ENCODE measurements around the gene PPM1L. TPM values are rescaled to one million over a fixed set of nuclear protein-coding genes. Genes with fewer than 3 reads are reported as not detected.

The PPM1L gene
- total and polyA plus RNA-seq, 2 donors (not counting 1 experiment from before 2014, with no cell fraction given) = 1.1 to 12.0 TPM

DNA sequence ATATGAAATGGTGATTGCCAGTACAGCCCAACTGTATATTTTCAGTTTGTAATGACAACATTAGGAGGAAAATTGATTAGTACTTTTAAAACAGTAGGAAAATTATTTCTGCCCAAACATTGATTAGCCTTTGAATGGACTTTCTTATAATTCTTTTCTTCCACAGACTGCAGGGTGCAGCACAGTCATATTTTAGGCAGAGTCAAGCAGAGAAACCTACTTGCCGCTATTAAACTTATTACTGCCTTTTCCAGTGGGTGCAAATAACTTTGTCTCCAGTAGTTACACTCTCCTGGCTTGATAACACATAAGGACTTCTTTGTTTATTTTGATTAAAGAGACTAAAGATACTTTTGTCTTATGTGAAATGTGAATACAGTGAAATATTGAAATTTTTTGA lies 85.4 kb downstream of the PPM1L start:
- ChIA-PET POLR2A (no interaction called here), CTCF (no interaction called here)
- Mint-ChIP-seq H3K27me3 (no peaks in the 10 kb centered on the region), H3K27ac (no peak overlapping the region), H3K4me1 (peaks cover 6% of the 10 kb centered on the region), H3K9me3 (ENCODE audit: insufficient read depth) (peaks cover 2% of the 10 kb centered on the region), H3K4me3 (no peak overlapping the region)
- no peak overlapping the region for H3K4me3 ChIP-seq (ENCODE audit: control extremely low read depth in 1 of 5, extremely low read depth in 1 of 5, insufficient read depth in 1 of 5, low read depth in 2 of 5, low read length in 4 of 5)
- H3K9me3 ChIP-seq (ENCODE audit: control extremely low read depth in 1 of 3, control insufficient read depth in 2 of 3, insufficient read depth in 1 of 3, low read length in 2 of 3) = no peaks in the 10 kb centered on the region
- intact Hi-C loops (cut with micrococcal nuclease) = no loop called here
- peaks cover 0 to 8% of the 10 kb centered on the region in 2 donors for H3K4me1 ChIP-seq (ENCODE audit: control insufficient read depth in 2 of 2, insufficient read depth in 2 of 2, low read length in 2 of 2)
- H3K36me3 ChIP-seq (replicated peaks in 1 of 2; ENCODE audit: control extremely low read depth in 1 of 2, control insufficient read depth in 1 of 2, extremely low read depth in 1 of 2, insufficient read depth in 2 of 2, low read length in 1 of 2) = no peaks in the 10 kb centered on the region
- no peak overlapping the region for H3K4me2 ChIP-seq (replicated peaks; ENCODE audit: low read depth, low read length, poor library complexity, severe bottlenecking)
- no peak overlapping the region for H2AFZ ChIP-seq (ENCODE audit: insufficient read depth, low read depth, low read length, poor library complexity, severe bottlenecking)
- TF ChIP-seq, protein P1, sequence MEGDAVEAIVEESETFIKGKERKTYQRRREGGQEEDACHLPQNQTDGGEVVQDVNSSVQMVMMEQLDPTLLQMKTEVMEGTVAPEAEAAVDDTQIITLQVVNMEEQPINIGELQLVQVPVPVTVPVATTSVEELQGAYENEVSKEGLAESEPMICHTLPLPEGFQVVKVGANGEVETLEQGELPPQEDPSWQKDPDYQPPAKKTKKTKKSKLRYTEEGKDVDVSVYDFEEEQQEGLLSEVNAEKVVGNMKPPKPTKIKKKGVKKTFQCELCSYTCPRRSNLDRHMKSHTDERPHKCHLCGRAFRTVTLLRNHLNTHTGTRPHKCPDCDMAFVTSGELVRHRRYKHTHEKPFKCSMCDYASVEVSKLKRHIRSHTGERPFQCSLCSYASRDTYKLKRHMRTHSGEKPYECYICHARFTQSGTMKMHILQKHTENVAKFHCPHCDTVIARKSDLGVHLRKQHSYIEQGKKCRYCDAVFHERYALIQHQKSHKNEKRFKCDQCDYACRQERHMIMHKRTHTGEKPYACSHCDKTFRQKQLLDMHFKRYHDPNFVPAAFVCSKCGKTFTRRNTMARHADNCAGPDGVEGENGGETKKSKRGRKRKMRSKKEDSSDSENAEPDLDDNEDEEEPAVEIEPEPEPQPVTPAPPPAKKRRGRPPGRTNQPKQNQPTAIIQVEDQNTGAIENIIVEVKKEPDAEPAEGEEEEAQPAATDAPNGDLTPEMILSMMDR (IDR thresholded peaks at IDR 0.05) = no peak
- no peak for TF ChIP-seq EZH2 (IDR thresholded peaks at IDR 0.05; ENCODE audit: borderline replicate concordance, insufficient read depth, low read depth, low read length, poor library complexity, severe bottlenecking)
- no peaks in the 10 kb centered on the region for H3K79me2 ChIP-seq (ENCODE audit: control insufficient read depth, insufficient read depth, low read length)
- no peak overlapping the region for H3K27ac ChIP-seq (ENCODE audit: low read length in 2 of 2)
- H4K20me1 ChIP-seq (ENCODE audit: control insufficient read depth, insufficient read depth, low read length, poor library complexity, severe bottlenecking) = no peaks in the 10 kb centered on the region
- ATAC-seq (ENCODE audit: low read depth) (no peak), DNase-seq (no peak)
- H3K9ac ChIP-seq (ENCODE audit: low read length) = no peak overlapping the region
- no peaks in the 10 kb centered on the region for H3K27me3 ChIP-seq (replicated peaks in 1 of 4; ENCODE audit: control extremely low read depth in 1 of 4, control insufficient read depth in 3 of 4, insufficient read depth in 4 of 4, low read length in 3 of 4)
- no CpG with 5 or more reads among the region's 1 CpG for WGBS (ENCODE audit: insufficient coverage)

DNA sequence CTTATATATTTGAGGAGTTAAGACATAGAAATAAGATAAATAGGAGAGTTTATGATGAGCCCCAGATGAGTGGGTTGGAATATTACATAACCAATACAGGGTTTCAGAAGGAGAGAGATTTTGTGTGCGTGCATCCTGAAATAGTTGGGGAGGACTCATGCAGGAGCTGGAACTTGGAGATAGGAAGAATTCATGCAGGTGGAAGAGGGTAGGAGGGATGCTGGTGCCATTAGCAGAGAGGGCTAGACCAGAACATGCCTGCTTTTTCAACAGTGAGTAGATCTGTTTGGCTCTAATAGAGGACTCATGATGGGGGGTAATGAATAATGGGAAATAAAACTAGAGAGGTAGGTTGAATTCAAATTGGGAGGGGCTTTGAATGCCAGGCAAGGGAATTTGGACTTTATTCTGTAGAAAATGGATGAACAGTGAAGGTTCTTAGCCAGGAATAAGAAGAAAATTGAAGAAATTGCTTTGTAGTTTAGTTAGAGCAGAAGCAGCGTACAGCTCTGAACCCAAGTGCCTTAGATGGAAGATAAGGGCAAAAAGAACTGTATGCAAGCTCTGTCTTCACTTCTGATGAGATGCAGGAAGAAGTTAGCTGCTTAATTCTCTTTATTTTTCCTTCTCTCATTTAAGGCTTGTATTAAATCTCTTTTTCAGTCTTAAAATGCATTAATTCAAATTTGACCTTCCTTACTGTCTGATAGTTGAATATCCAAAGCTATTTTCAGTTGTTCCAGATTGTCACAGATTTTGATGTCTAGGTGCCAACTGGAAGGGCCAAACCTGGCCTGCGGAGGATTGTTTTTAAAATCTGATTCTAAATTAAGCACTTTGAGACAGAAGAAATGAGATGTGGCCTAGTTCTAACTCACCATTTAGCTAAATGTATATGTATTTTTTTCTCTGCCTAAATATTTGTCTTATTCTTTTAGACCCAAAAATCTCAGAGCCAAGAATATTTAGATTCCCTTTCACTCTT lies 86.3 kb downstream of the PPM1L start:
- no peaks in the 10 kb centered on the region for H3K27me3 ChIP-seq (replicated peaks in 1 of 4; ENCODE audit: control extremely low read depth in 1 of 4, control insufficient read depth in 3 of 4, insufficient read depth in 4 of 4, low read length in 3 of 4)
- H3K9me3 ChIP-seq (ENCODE audit: control extremely low read depth in 1 of 3, control insufficient read depth in 2 of 3, insufficient read depth in 1 of 3, low read length in 2 of 3) = no peaks in the 10 kb centered on the region
- POLR2A ChIA-PET = no interaction called here
- CTCF ChIA-PET = no interaction called here
- Mint-ChIP-seq H3K27ac (no peak overlapping the region), H3K27me3 (no peaks in the 10 kb centered on the region), H3K9me3 (ENCODE audit: insufficient read depth) (peaks cover 2% of the 10 kb centered on the region), H3K4me3 (no peak overlapping the region), H3K4me1 (peaks cover 6% of the 10 kb centered on the region)
- no peak overlapping the region for H3K9ac ChIP-seq (ENCODE audit: low read length)
- DNase-seq = no peak
- intact Hi-C loops (cut with micrococcal nuclease) = no loop called here
- H3K79me2 ChIP-seq (ENCODE audit: control insufficient read depth, insufficient read depth, low read length) = no peaks in the 10 kb centered on the region
- no peaks in the 10 kb centered on the region for H3K36me3 ChIP-seq (replicated peaks in 1 of 2; ENCODE audit: control extremely low read depth in 1 of 2, control insufficient read depth in 1 of 2, extremely low read depth in 1 of 2, insufficient read depth in 2 of 2, low read length in 1 of 2)
- H3K4me2 ChIP-seq (replicated peaks; ENCODE audit: low read depth, low read length, poor library complexity, severe bottlenecking) = no peak overlapping the region
- WGBS (ENCODE audit: insufficient coverage) = 100% methylated on average over 1 of the region's 3 CpGs
- TF ChIP-seq EZH2 (IDR thresholded peaks at IDR 0.05; ENCODE audit: borderline replicate concordance, insufficient read depth, low read depth, low read length, poor library complexity, severe bottlenecking) = no peak
- TF ChIP-seq, protein P1 (IDR thresholded peaks at IDR 0.05) = no peak
- H4K20me1 ChIP-seq (ENCODE audit: control insufficient read depth, insufficient read depth, low read length, poor library complexity, severe bottlenecking) = no peaks in the 10 kb centered on the region
- no peak overlapping the region for H3K27ac ChIP-seq (ENCODE audit: low read length in 2 of 2)
- H2AFZ ChIP-seq (ENCODE audit: insufficient read depth, low read depth, low read length, poor library complexity, severe bottlenecking) = no peak overlapping the region
- peaks cover 0 to 7% of the 10 kb centered on the region in 2 donors for H3K4me1 ChIP-seq (ENCODE audit: control insufficient read depth in 2 of 2, insufficient read depth in 2 of 2, low read length in 2 of 2)
- ATAC-seq (ENCODE audit: low read depth) = no peak
- no peak overlapping the region for H3K4me3 ChIP-seq (ENCODE audit: control extremely low read depth in 1 of 5, extremely low read depth in 1 of 5, insufficient read depth in 1 of 5, low read depth in 2 of 5, low read length in 4 of 5)

Data from B cell (primary cell).